Activated CD4-positive, alpha-beta T cell treated with anti-CD3 and anti-CD28 coated beads, Interleukin-10, Interleukin-2, amounts not matched to agents 100 ng/mL and 50 ng/mL, durations not matched to agents 16 hours and 8 hours (primary cell): Measurements from ENCODE around the gene SLC6A16.
"Not testable (repeated sequence)": the region's sequence is repeated elsewhere in the genome, so short reads cannot be mapped to it uniquely, and the experiment has no call there.

Experiments
- DNase-seq: peaks from one replicate; pipeline ENCODE4 v3.0.0-alpha.2; 2020

Gene SLC6A16

GRCh38 chr19:49328741-49329140 lies 3.8 kb upstream of the SLC6A16 start:
- DNase-seq = no peak

- peak; percentile 63 for DNase-seq
Measured at GRCh38 chr19:49327878-49328544, 3.0 kb upstream of the SLC6A16 start.

- no peak for DNase-seq
Measured at GRCh38 chr19:49326165-49326704, 1.2 kb upstream of the SLC6A16 start.

- DNase-seq = not testable (repeated sequence)
Measured at GRCh38 chr19:49325756-49326155, 765 bp upstream of the SLC6A16 start.

- no peak for DNase-seq
Measured at GRCh38 chr19:49318296-49318695, 6.7 kb downstream of the SLC6A16 start.

- DNase-seq = no peak
Measured at GRCh38 chr19:49316284-49316683, 8.7 kb downstream of the SLC6A16 start.

- no peak for DNase-seq
Measured at GRCh38 chr19:49315111-49315510, 9.9 kb downstream of the SLC6A16 start.

GRCh38 chr19:49309087-49309486 lies 15.9 kb downstream of the SLC6A16 start:
- no peak for DNase-seq

- DNase-seq = not testable (repeated sequence)
Measured at GRCh38 chr19:49306734-49307133, 18.3 kb downstream of the SLC6A16 start.

- DNase-seq = no peak
Measured at GRCh38 chr19:49301866-49302252, 23.1 kb downstream of the SLC6A16 start.

GRCh38 chr19:49301165-49301865 lies 23.7 kb downstream of the SLC6A16 start:
- peak; percentile 84 for DNase-seq

GRCh38 chr19:49298653-49299052 lies 26.3 kb downstream of the SLC6A16 start:
- not testable (repeated sequence) for DNase-seq

- DNase-seq = no peak
Measured at GRCh38 chr19:49297403-49297802, 27.6 kb downstream of the SLC6A16 start.

GRCh38 chr19:49295208-49295880 lies 29.6 kb downstream of the SLC6A16 start:
- no peak for DNase-seq

- DNase-seq = no peak
Measured at GRCh38 chr19:49294401-49294800, 30.6 kb downstream of the SLC6A16 start.

GRCh38 chr19:49290517-49290916 lies 34.5 kb downstream of the SLC6A16 start:
- DNase-seq = no peak

- DNase-seq = not testable (repeated sequence)
Measured at GRCh38 chr19:49289286-49289685, 35.7 kb downstream of the SLC6A16 start.

- not testable (repeated sequence) for DNase-seq
Measured at GRCh38 chr19:49288205-49288604, 36.8 kb downstream of the SLC6A16 start.

- no peak for DNase-seq
Measured at GRCh38 chr19:49287141-49287770, 37.7 kb downstream of the SLC6A16 start.

GRCh38 chr19:49282184-49282583 lies 42.8 kb downstream of the SLC6A16 start:
- DNase-seq = no peak

- DNase-seq = peak; percentile 40
Measured at GRCh38 chr19:49272204-49272603, 52.8 kb downstream of the SLC6A16 start.

GRCh38 chr19:49271080-49271753 lies 53.8 kb downstream of the SLC6A16 start:
- DNase-seq = no peak

GRCh38 chr19:49266409-49266808 lies 58.6 kb downstream of the SLC6A16 start:
- peak; percentile 59 for DNase-seq
